HepG2 (cell line): ENCODE results near the gene MASTL. TPM values are rescaled to one million over a fixed set of nuclear protein-coding genes. Genes with fewer than 3 reads are reported as not detected.

Experiments
- ATAC-seq: fragments of 200-7000 bp; cut with Tn5 transposase; 3 replicates; pipeline ENCODE4 v1.9.1; 2020; ENCODE audit warnings: mild to moderate bottlenecking, moderate library complexity
- BruUV-seq: library from RNA; stranded (reverse); fragments of 400-500 nt; replicated peaks from 2 replicates; lab custom pipeline; 2021; lab: Mats Ljungman, UMichigan
- CTCF ChIA-PET: fragments of 300-600 bp; formaldehyde crosslinking; extraction: SDS; loops from one replicate; lab custom pipeline; 2021; ENCODE audit warnings: low total read pairs, inconsistent platforms, low intra/inter-chr PET ratio; lab: Yijun Ruan, JAX
- POLR2A ChIA-PET: fragments of 350-600 bp; sonication (Branson Sonifier 250); formaldehyde crosslinking; loops from one replicate; lab custom pipeline; 2020; ENCODE audit warnings: antibody characterized with exemption, inconsistent platforms; lab: Yijun Ruan, JAX
- DNase-seq: peaks from one replicate; pipeline ENCODE4 v3.0.0-alpha.2; 2015; ENCODE audit warnings: low spot score
- FAIRE-seq: peaks from 3 replicates; lab custom pipeline; 2011; peaks lifted over from hg19 to GRCh38; lab: Jason Lieb, UNC
- H2AFZ ChIP-seq: one replicate; pipeline ENCODE4 v1.6.1; 2011; ENCODE audit warnings: low read length, inconsistent platforms
- H3K27ac ChIP-seq: fragments of 300-600 bp; 3 replicates; pipeline ENCODE4 v1.8.0; 2011; ENCODE audit warnings: mixed run types, mild to moderate bottlenecking, mixed read lengths, low read length, inconsistent platforms; ENCODE audit not compliant: insufficient read depth; ENCODE audit errors: extremely low read length
- H3K27me3 ChIP-seq, 2 experiments: fragments of 200-600 bp in 1 of 2; 2 replicates in 1 of 2; 3 replicates in 1 of 2; pipeline versions ENCODE4 v1.6.0 to v1.8.0; 2011; ENCODE audit warnings: low read length in 2 of 2, mild to moderate bottlenecking in 2 of 2, moderate library complexity in 2 of 2, inconsistent platforms in 1 of 2; ENCODE audit not compliant: insufficient read depth in 2 of 2, control insufficient read depth in 1 of 2
- H3K36me3 ChIP-seq, 2 experiments: fragments of 200-600 bp in 1 of 2; replicated peaks in 1 of 2; 2 replicates in 1 of 2; 3 replicates in 1 of 2; pipeline versions ENCODE4 v1.5.1 to v1.8.0; 2011; ENCODE audit warnings: low read length in 2 of 2, inconsistent platforms in 1 of 2; ENCODE audit not compliant: insufficient read depth in 2 of 2, control insufficient read depth in 1 of 2
- H3K4me1 ChIP-seq: 2 replicates; pipeline ENCODE4 v1.5.1; 2012; ENCODE audit warnings: low read length, inconsistent platforms; ENCODE audit not compliant: insufficient read depth
- H3K4me2 ChIP-seq: 2 replicates; pipeline ENCODE4 v1.6.0; 2011; ENCODE audit warnings: low read depth, low read length, inconsistent platforms
- H3K4me3 ChIP-seq, 3 experiments: fragments of 200-600 bp in 1 of 3; sonication (generic), shearing (Covaris generic) in 1 of 3; replicated peaks in 1 of 3; 2 replicates each; pipeline ENCODE4 v1.5.1; 2011 to 2016; ENCODE audit warnings: low read length in 3 of 3, inconsistent platforms in 2 of 3, low read depth in 2 of 3, mild to moderate bottlenecking in 2 of 3, control low read depth in 1 of 3, mixed read lengths in 1 of 3; ENCODE audit not compliant: insufficient read depth in 1 of 3
- H3K79me2 ChIP-seq: one replicate; pipeline ENCODE4 v1.6.1; 2011; ENCODE audit warnings: low read length, inconsistent platforms; ENCODE audit not compliant: insufficient read depth
- H3K9ac ChIP-seq: 2 replicates; pipeline ENCODE4 v1.6.0; 2011; ENCODE audit warnings: mild to moderate bottlenecking, low read depth, low read length, inconsistent platforms; ENCODE audit not compliant: insufficient read depth
- H3K9me3 ChIP-seq: 2 replicates; pipeline ENCODE4 v1.5.1; 2012; ENCODE audit warnings: mild to moderate bottlenecking, low read length
- H4K20me1 ChIP-seq: 2 replicates; pipeline ENCODE4 v1.6.0; 2011; ENCODE audit warnings: inconsistent platforms, mild to moderate bottlenecking, low read length, moderate library complexity; ENCODE audit not compliant: insufficient read depth
- ATAD3A ChIP-seq: sonication (generic); formaldehyde crosslinking; IDR thresholded peaks from 2 replicates; pipeline ENCODE4 v1.4.0; 2020; ENCODE audit warnings: missing genetic modification reagents
- CCDC6 ChIP-seq: sonication (generic); formaldehyde crosslinking; IDR thresholded peaks from 2 replicates; pipeline ENCODE4 v1.8.1; 2022; ENCODE audit warnings: mild to moderate bottlenecking, missing genetic modification reagents, moderate library complexity
- FOXM1 ChIP-seq: sonication (generic); formaldehyde crosslinking; IDR thresholded peaks from 2 replicates; pipeline ENCODE4 v1.5.0; 2020; ENCODE audit warnings: missing genetic modification reagents
- HNRNPH1 ChIP-seq: fragments of 200-400 bp; formaldehyde crosslinking; optimal IDR thresholded peaks from 2 replicates; pipeline ENCODE3; 2017; ENCODE audit warnings: mild to moderate bottlenecking, low read depth, low read length
- HNRNPK ChIP-seq: fragments of 200-400 bp; formaldehyde crosslinking; IDR thresholded peaks from 2 replicates; pipeline ENCODE4 v1.6.1; 2018; ENCODE audit warnings: low read length, low read depth, moderate library complexity, mild to moderate bottlenecking; ENCODE audit not compliant: poor library complexity, severe bottlenecking
- JARID2 ChIP-seq: sonication (generic); formaldehyde crosslinking; IDR thresholded peaks from 2 replicates; pipeline ENCODE4 v1.8.1; 2023; ENCODE audit warnings: missing genetic modification reagents, inconsistent platforms; ENCODE audit not compliant: insufficient replicate concordance
- KDM5B ChIP-seq: sonication (generic); formaldehyde crosslinking; IDR thresholded peaks from 2 replicates; pipeline ENCODE4 v1.4.0; 2020; ENCODE audit warnings: missing genetic modification reagents, mild to moderate bottlenecking, borderline replicate concordance
- NFIB ChIP-seq: sonication (generic); formaldehyde crosslinking; IDR thresholded peaks from 2 replicates; pipeline ENCODE4 v1.9.0; 2021; ENCODE audit warnings: missing genetic modification reagents, mild to moderate bottlenecking, borderline replicate concordance
- PHB2 ChIP-seq: fragments of 450-650 bp; IDR thresholded peaks from 2 replicates; pipeline ENCODE4 v1.6.1; 2018; ENCODE audit not compliant: partially characterized antibody
- SRY ChIP-seq: sonication (generic); formaldehyde crosslinking; IDR thresholded peaks from 2 replicates; pipeline ENCODE4 v1.8.0; 2022; ENCODE audit warnings: mild to moderate bottlenecking, missing genetic modification reagents
- U2AF1 ChIP-seq: fragments of 200-400 bp; formaldehyde crosslinking; optimal IDR thresholded peaks from 2 replicates; pipeline ENCODE3; 2017; ENCODE audit warnings: mild to moderate bottlenecking, low read depth, low read length
- ZNF652 ChIP-seq: IDR thresholded peaks from 2 replicates; pipeline ENCODE4 v1.6.1; 2016; ENCODE audit warnings: low read depth, borderline replicate concordance
- WGBS: methylation state at CpG from one replicate; pipeline ENCODE4 v1.1.6; 2017; ENCODE audit warnings: low lambda C conversion rate; 5-methylcytosine and 5-hydroxymethylcytosine counted together
- in situ Hi-C: cut with HindIII; loops from 2 replicates; pipeline ENCODE4 v1.10.0; 2017; ENCODE audit warnings: low pct_unique_long_range_greater_than_20kb; ENCODE audit not compliant: extremely low pct_ligation_motif_present
- intact Hi-C: fragments of 100-400 bp; cut with micrococcal nuclease; formaldehyde crosslinking; loops from one replicate; pipeline ENCODE4 v1.10.0; 2022; ENCODE audit not compliant: unreplicated experiment
- polyA plus RNA-seq, 8 experiments: library from polyadenylated mRNA; depleted of rRNA in 3 of 8; stranded (reverse) in 7 of 8; unstranded in 1 of 8; fragments of >200 nt; fragmentation: Illumina TruSeq in 4 of 8; extraction: Trizol in 4 of 8; gene quantifications; 2 replicates each; pipeline versions ENCODE4 v1.2.1 to v1.2.3, GENCODE V29; 2011 to 2016; ENCODE audit warnings: low read depth in 4 of 8, missing spikeins in 1 of 8, mixed read lengths in 1 of 8; ENCODE audit not compliant: insufficient read depth in 1 of 8
- total RNA-seq, 5 experiments: library from RNA; depleted of rRNA; stranded (reverse); fragments of >200 nt; fragmentation: Illumina TruSeq; extraction: Trizol; gene quantifications; 2 replicates each; pipeline ENCODE4 v1.2.3, GENCODE V29; 2016; ENCODE audit warnings: low read depth in 1 of 5
- TF ChIP-seq, protein P1 (sequence below): sonication (generic); formaldehyde crosslinking; IDR thresholded peaks from 2 replicates; pipeline ENCODE4 v1.5.0; 2020; ENCODE audit warnings: mild to moderate bottlenecking, missing genetic modification reagents
- TF ChIP-seq, protein P2 (sequence below): sonication (generic); formaldehyde crosslinking; IDR thresholded peaks from 2 replicates; pipeline ENCODE4 v1.4.0; 2020; ENCODE audit warnings: missing genetic modification reagents

Gene MASTL
- total and polyA plus RNA-seq, 2 of the 13 experiments (the other 11 are each of a cell fraction or from before 2014, with no cell fraction given), result 6.0 to 18.0 TPM

DNA sequence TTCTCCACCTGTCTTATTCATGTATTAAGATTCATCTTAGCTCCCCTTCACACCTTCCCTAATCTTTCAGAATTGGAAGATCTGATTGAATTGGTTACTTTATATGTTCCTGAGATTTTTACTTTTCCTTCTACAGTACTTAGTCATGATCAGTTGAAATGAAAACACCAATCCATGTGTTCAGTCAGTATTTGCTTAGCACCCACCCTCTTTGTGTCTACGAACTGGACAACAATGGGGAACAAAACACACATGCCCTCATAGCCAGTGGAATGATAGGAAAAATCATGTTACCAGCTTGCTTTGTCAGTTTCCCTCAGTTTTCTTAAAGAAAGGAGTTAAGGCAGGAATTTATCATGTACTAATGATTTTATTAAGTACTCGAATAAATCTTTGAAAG is 2.0 kb downstream of the MASTL start (continued):
- no peak for TF ChIP-seq HNRNPK
- no peak for TF ChIP-seq PHB2
- no peak for TF ChIP-seq KDM5B (CRISPR knock-in tag)
- TF ChIP-seq ATAD3A (CRISPR knock-in tag), result no peak
- no peak for TF ChIP-seq FOXM1
- no peak for TF ChIP-seq NFIB (CRISPR knock-in tag)
- TF ChIP-seq, all 625 proteins: peak for 6

DNA sequence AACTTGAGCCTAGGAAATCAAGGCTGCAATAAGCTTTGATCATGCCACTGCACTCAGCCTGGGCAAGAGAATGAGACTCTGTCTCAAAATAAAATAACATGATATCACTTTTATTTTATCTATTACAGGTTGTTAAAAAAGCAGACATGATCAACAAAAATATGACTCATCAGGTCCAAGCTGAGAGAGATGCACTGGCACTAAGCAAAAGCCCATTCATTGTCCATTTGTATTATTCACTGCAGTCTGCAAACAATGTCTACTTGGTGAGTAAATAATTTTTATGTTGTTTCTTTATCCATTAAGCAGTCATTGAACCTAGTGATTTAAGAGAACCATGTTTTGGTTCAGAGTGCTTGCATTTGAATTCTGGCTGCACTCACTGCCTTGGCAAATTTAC is 3.3 kb downstream of the MASTL start:
- CTCF ChIA-PET, result no interaction called here

DNA sequence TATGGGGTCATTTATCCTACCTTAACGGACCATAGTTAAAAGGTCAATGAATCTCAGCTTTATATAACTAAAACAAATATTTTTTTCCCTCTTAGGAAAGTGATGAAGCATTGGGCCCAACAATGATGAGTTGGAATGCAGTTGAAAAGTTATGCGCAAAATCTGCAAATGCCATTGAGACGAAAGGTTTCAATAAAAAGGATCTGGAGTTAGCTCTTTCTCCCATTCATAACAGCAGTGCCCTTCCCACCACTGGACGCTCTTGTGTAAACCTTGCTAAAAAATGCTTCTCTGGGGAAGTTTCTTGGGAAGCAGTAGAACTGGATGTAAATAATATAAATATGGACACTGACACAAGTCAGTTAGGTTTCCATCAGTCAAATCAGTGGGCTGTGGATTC is 14.7 kb downstream of the MASTL start:
- DNase-seq (no peak), ATAC-seq (no peak), FAIRE-seq (no peak)
- H4K20me1 ChIP-seq, result no peaks in the 10 kb centered on the region
- BruUV-seq, result no TSS peak
- H3K79me2 ChIP-seq, result no peaks in the 10 kb centered on the region
- no peak overlapping the region for H3K4me2 ChIP-seq
- no peaks in the 10 kb centered on the region for H3K9me3 ChIP-seq
- H2AFZ ChIP-seq, result no peak overlapping the region
- in situ Hi-C loops, result no loop called here
- intact Hi-C loops, result no loop called here
- CTCF ChIA-PET, result no interaction called here
- no peaks in the 10 kb centered on the region for H3K27me3 ChIP-seq
- no peak overlapping the region for H3K4me3 ChIP-seq
- no peaks in the 10 kb centered on the region for H3K4me1 ChIP-seq
- POLR2A ChIA-PET, result no interaction called here
- no peak overlapping the region for H3K27ac ChIP-seq
- no peak overlapping the region for H3K9ac ChIP-seq
- H3K36me3 ChIP-seq, result peaks cover 6 to 39% of the 10 kb centered on the region in 2 experiments; a peak in 4 of 5 replicates
- WGBS, result 93% methylated on average over 4 of the region's 4 CpGs
- TF ChIP-seq ZNF652 (CRISPR knock-in tag), result no peak
- no peak for TF ChIP-seq U2AF1
- TF ChIP-seq, protein P1, sequence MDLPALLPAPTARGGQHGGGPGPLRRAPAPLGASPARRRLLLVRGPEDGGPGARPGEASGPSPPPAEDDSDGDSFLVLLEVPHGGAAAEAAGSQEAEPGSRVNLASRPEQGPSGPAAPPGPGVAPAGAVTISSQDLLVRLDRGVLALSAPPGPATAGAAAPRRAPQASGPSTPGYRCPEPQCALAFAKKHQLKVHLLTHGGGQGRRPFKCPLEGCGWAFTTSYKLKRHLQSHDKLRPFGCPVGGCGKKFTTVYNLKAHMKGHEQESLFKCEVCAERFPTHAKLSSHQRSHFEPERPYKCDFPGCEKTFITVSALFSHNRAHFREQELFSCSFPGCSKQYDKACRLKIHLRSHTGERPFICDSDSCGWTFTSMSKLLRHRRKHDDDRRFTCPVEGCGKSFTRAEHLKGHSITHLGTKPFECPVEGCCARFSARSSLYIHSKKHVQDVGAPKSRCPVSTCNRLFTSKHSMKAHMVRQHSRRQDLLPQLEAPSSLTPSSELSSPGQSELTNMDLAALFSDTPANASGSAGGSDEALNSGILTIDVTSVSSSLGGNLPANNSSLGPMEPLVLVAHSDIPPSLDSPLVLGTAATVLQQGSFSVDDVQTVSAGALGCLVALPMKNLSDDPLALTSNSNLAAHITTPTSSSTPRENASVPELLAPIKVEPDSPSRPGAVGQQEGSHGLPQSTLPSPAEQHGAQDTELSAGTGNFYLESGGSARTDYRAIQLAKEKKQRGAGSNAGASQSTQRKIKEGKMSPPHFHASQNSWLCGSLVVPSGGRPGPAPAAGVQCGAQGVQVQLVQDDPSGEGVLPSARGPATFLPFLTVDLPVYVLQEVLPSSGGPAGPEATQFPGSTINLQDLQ (CRISPR knock-in tag), result no peak
- no peak for TF ChIP-seq JARID2 (CRISPR knock-in tag)
- no peak for TF ChIP-seq SRY
- TF ChIP-seq, protein P2, sequence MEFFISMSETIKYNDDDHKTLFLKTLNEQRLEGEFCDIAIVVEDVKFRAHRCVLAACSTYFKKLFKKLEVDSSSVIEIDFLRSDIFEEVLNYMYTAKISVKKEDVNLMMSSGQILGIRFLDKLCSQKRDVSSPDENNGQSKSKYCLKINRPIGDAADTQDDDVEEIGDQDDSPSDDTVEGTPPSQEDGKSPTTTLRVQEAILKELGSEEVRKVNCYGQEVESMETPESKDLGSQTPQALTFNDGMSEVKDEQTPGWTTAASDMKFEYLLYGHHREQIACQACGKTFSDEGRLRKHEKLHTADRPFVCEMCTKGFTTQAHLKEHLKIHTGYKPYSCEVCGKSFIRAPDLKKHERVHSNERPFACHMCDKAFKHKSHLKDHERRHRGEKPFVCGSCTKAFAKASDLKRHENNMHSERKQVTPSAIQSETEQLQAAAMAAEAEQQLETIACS, result no peak

More for the DNA sequence above, 3.3 kb downstream of the MASTL start:
- H3K4me1 ChIP-seq, result peaks cover 23% of the 10 kb centered on the region
- H4K20me1 ChIP-seq, result no peaks in the 10 kb centered on the region; the same call in 1 of the 2 replicates
- no peaks in the 10 kb centered on the region for H3K9me3 ChIP-seq
- no peak overlapping the region for H2AFZ ChIP-seq
- in situ Hi-C loops (no loop called here), intact Hi-C loops (loop anchor here (10.0 kb wide), 1 partner anchor 464 kb away; the partner anchor contains the start of gene PDSS1)
- H3K27me3 ChIP-seq, result no peaks in the 10 kb centered on the region; a peak in 1 of 5 replicates
- DNase-seq (peak; percentile 13), ATAC-seq (no peak), FAIRE-seq (no peak)
- no peak overlapping the region for H3K4me3 ChIP-seq
- peaks cover 40% of the 10 kb centered on the region for H3K79me2 ChIP-seq
- BruUV-seq, result no TSS peak
- POLR2A ChIA-PET, result no interaction called here
- H3K36me3 ChIP-seq, result peaks cover 3 to 28% of the 10 kb centered on the region in 2 experiments; a peak in 2 of 5 replicates
- no peak overlapping the region for H3K27ac ChIP-seq
- H3K9ac ChIP-seq, result no peak overlapping the region
- no peak for TF ChIP-seq HNRNPH1
- no peak for TF ChIP-seq CCDC6
- H3K4me2 ChIP-seq, result no peak overlapping the region
